Cerebellar nuclear complex (tissue), 1 donor: ENCODE data around the gene GRK5.
A peak's percentile ranks its signal among the peaks of the same experiment; 100 is the strongest.

Experiments used
- DNase-seq, 2 experiments: peaks; one replicate each; lab custom pipeline; 2025; lab: John Stamatoyannopoulos, UW

The GRK5 gene

GRCh38 chr10:119441921-119442757 is 234.8 kb downstream of the GRK5 start:
- no peak for DNase-seq

GRCh38 chr10:119442758-119443060 is 235.3 kb downstream of the GRK5 start:
- DNase-seq = no peak

GRCh38 chr10:119443441-119443840 is 236.1 kb downstream of the GRK5 start:
- no peak for DNase-seq

GRCh38 chr10:119443970-119444660 is 236.7 kb downstream of the GRK5 start:
- no peak for DNase-seq

- DNase-seq = no peak
Observed at GRCh38 chr10:119444866-119445265, 237.5 kb downstream of the GRK5 start.

GRCh38 chr10:119445311-119445934 is 238.1 kb downstream of the GRK5 start:
- peak; percentile 47 to 73 for DNase-seq

GRCh38 chr10:119445935-119446317 is 238.6 kb downstream of the GRK5 start:
- no peak for DNase-seq

- no peak for DNase-seq
Observed at GRCh38 chr10:119446441-119447277, 239.3 kb downstream of the GRK5 start.

- no peak for DNase-seq
Observed at GRCh38 chr10:119447421-119447820, 240.1 kb downstream of the GRK5 start.

- no peak for DNase-seq
Observed at GRCh38 chr10:119447823-119448546, 240.6 kb downstream of the GRK5 start.

- no peak for DNase-seq
Observed at GRCh38 chr10:119448628-119449584, 241.5 kb downstream of the GRK5 start.

- DNase-seq = no peak
Observed at GRCh38 chr10:119449760-119450461, 242.5 kb downstream of the GRK5 start.

- DNase-seq = no peak
Observed at GRCh38 chr10:119450606-119451299, 243.4 kb downstream of the GRK5 start.

GRCh38 chr10:119451300-119451896 is 244.0 kb downstream of the GRK5 start:
- no peak for DNase-seq

- no peak for DNase-seq
Observed at GRCh38 chr10:119452396-119452795, 245.0 kb downstream of the GRK5 start.

- DNase-seq = no peak
Observed at GRCh38 chr10:119453313-119453712, 245.9 kb downstream of the GRK5 start.

GRCh38 chr10:119454316-119454715 is 246.9 kb downstream of the GRK5 start:
- no peak for DNase-seq

- no peak for DNase-seq
Observed at GRCh38 chr10:119454990-119455389, 247.6 kb downstream of the GRK5 start.
